K562 (cell line): ENCODE results near the gene CD4. TPM values are rescaled to one million over a fixed set of nuclear protein-coding genes. Genes with fewer than 3 reads are reported as not detected.
A peak's percentile ranks its signal among the peaks of the same experiment; 100 is the strongest.

Experiments
- BRF2 ChIP-seq: IDR thresholded peaks from 3 replicates; pipeline ENCODE4 v1.6.1; 2011; ENCODE audit warnings: borderline replicate concordance, mild to moderate bottlenecking; ENCODE audit not compliant: insufficient read length, insufficient read depth
- CHD7 ChIP-seq: fragments of 200-600 bp; sonication (generic); IDR thresholded peaks from one replicate; pipeline ENCODE4 v1.6.1; 2012; ENCODE audit warnings: mild to moderate bottlenecking, low read depth, low read length, inconsistent platforms
- CXXC5 ChIP-seq: fragments of 250-450 bp; sonication (Bioruptor Pico); IDR thresholded peaks from 2 replicates; pipeline ENCODE4 v1.8.0; 2022; ENCODE audit warnings: inconsistent platforms, mild to moderate bottlenecking, moderate library complexity
- DNMT1 ChIP-seq: fragments of 450-650 bp; IDR thresholded peaks from 2 replicates; pipeline ENCODE4 v1.6.1; 2016; ENCODE audit warnings: antibody characterized with exemption, mild to moderate bottlenecking
- FOXA3 ChIP-seq, 2 experiments: fragments of 450-650 bp in 1 of 2; sonication (generic) in 1 of 2; formaldehyde crosslinking; IDR thresholded peaks in 1 of 2; conservative IDR thresholded peaks in 1 of 2; 2 replicates each; pipeline versions ENCODE4 v1.4.0 to v1.8.0; 2020 to 2022; ENCODE audit warnings: mild to moderate bottlenecking in 2 of 2, missing genetic modification reagents in 1 of 2
- GTF2B ChIP-seq: IDR thresholded peaks from 2 replicates; pipeline ENCODE4 v1.6.1; 2011; ENCODE audit not compliant: insufficient read length; ENCODE audit errors: extremely low read depth
- HLTF ChIP-seq: fragments of 450-650 bp; IDR thresholded peaks from 2 replicates; pipeline ENCODE4 v1.6.1; 2016
- NCOA2 ChIP-seq, 2 experiments: fragments of 450-650 bp; IDR thresholded peaks; 2 replicates each; pipeline ENCODE4 v1.6.1; 2018; ENCODE audit warnings: mild to moderate bottlenecking in 2 of 2, moderate library complexity in 1 of 2; ENCODE audit not compliant: partially characterized antibody in 2 of 2
- RBFOX2 ChIP-seq: fragments of 200-400 bp; formaldehyde crosslinking; IDR thresholded peaks from 2 replicates; pipeline ENCODE4 v1.6.1; 2017; ENCODE audit warnings: low read depth, mild to moderate bottlenecking, low read length, moderate library complexity
- RBM25 ChIP-seq: fragments of 200-400 bp; formaldehyde crosslinking; IDR thresholded peaks from 2 replicates; pipeline ENCODE4 v1.6.1; 2018; ENCODE audit warnings: low read length, low read depth, moderate library complexity; ENCODE audit not compliant: severe bottlenecking
- TEAD4 ChIP-seq, 2 experiments: sonication (generic) in 1 of 2; formaldehyde crosslinking in 1 of 2; IDR thresholded peaks; 2 replicates each; pipeline versions ENCODE4 v1.6.1 to v1.8.0; 2012 to 2022; ENCODE audit warnings: borderline replicate concordance in 1 of 2, inconsistent platforms in 1 of 2, low read length in 1 of 2, mild to moderate bottlenecking in 1 of 2, missing genetic modification reagents in 1 of 2
- ZNF165 ChIP-seq: fragments of 250-450 bp; sonication (Bioruptor Pico); IDR thresholded peaks from 2 replicates; pipeline ENCODE4 v1.4.0; 2020; ENCODE audit warnings: borderline replicate concordance
- ZNF311 ChIP-seq: fragments of 250-450 bp; sonication (Bioruptor Pico); IDR thresholded peaks from 2 replicates; pipeline ENCODE4 v1.4.0; 2020; ENCODE audit warnings: mild to moderate bottlenecking, moderate library complexity
- polyA plus RNA-seq, 8 experiments: library from polyadenylated mRNA; depleted of rRNA in 4 of 8; stranded (reverse) in 5 of 8; unstranded in 3 of 8; fragments of >200 nt; fragmentation: Nextera tagmentation in 2 of 8; fragmentation: Illumina TruSeq in 1 of 8; extraction: Ambion mirVana in 2 of 8; extraction: Trizol in 1 of 8; gene quantifications; 2 replicates each; pipeline versions ENCODE4 v1.2.1 to v1.2.3, GENCODE V29; 2011 to 2014; ENCODE audit warnings: inconsistent platforms in 1 of 8, missing spikeins in 1 of 8
- total RNA-seq, 7 experiments: library from RNA; depleted of rRNA in 6 of 7; stranded (reverse); fragments of >200 nt in 6 of 7; fragmentation: Illumina TruSeq in 2 of 7; extraction: Trizol in 2 of 7; gene quantifications; 2 replicates each; pipeline versions ENCODE4 v1.2.1 to v1.2.3, GENCODE V29; 2011 to 2021; ENCODE audit warnings: low replicate concordance in 1 of 7

The CD4 gene
- total and polyA plus RNA-seq, 9 of the 15 experiments (the other 6 are each of a cell fraction or from before 2014, with no cell fraction given), result 0.06 to 0.27 (median 0.09) TPM; not detected in 5

- TF ChIP-seq BRF2, result no peak
- TF ChIP-seq RBFOX2, result peak; percentile 81
- no peak for TF ChIP-seq TEAD4 (IDR thresholded peaks at IDR 0.05; ENCODE audit: low read length)
- no peak for TF ChIP-seq TEAD4 (CRISPR knock-in tag; IDR thresholded peaks at IDR 0.05; ENCODE audit: borderline replicate concordance)
- peak; percentile 91 for TF ChIP-seq ZNF165 (CRISPR knock-in tag)
- no peak for TF ChIP-seq CHD7
- TF ChIP-seq FOXA3 (CRISPR knock-in tag; conservative IDR thresholded peaks at IDR 0.05 in 1 of 2, IDR thresholded peaks at IDR 0.05 in 1 of 2), result no peak
- TF ChIP-seq GTF2B, result no peak
- peak; percentile 82 for TF ChIP-seq RBM25
- TF ChIP-seq DNMT1, result no peak
- 0 out of 2 replicates have a peak, but pooled peaks have one; percentile 22 for TF ChIP-seq HLTF
- TF ChIP-seq ZNF311 (CRISPR knock-in tag), result peak; percentile 95
- no peak for TF ChIP-seq NCOA2 (IDR thresholded peaks at IDR 0.05; ENCODE audit: partially characterized antibody in 2 of 2)
- peak; percentile 89 for TF ChIP-seq CXXC5 (CRISPR knock-in tag)
These were observed 62.8 kb downstream of the CD4 start, which contains the start of gene USP5 (continued) for GRCh38 chr12:6851921-6852650.
